Liver (tissue), 9 donors: Measurements from ENCODE around the gene SNRPN. TPM values are rescaled to one million over a fixed set of nuclear protein-coding genes. Genes with fewer than 3 reads are reported as not detected.
"Not testable (repeated sequence)": the region's sequence is repeated elsewhere in the genome, so short reads cannot be mapped to it uniquely, and the experiment has no call there.

Source experiments
- DNase-seq: peaks from one replicate; pipeline ENCODE4 v3.0.0-alpha.2; 2017; ENCODE audit warnings: low spot score
- H3K27ac ChIP-seq, 2 donors: one replicate each; pipeline ENCODE4 v1.7.0; 2013; ENCODE audit warnings: inconsistent platforms in 2 of 2, low read length in 2 of 2, control low read depth in 1 of 2, low read depth in 1 of 2, mild to moderate bottlenecking in 1 of 2
- H3K27me3 ChIP-seq, 4 donors: one replicate each; pipeline versions ENCODE4 v1.6.1 to v1.7.0; 2013; ENCODE audit warnings: low read length in 3 of 4, inconsistent platforms in 1 of 4, mild to moderate bottlenecking in 1 of 4, moderate library complexity in 1 of 4; ENCODE audit not compliant: control insufficient read depth in 4 of 4, insufficient read depth in 4 of 4
- H3K36me3 ChIP-seq, 4 donors: one replicate each; pipeline versions ENCODE4 v1.6.1 to v1.7.0; 2013; ENCODE audit warnings: low read length in 3 of 4, mild to moderate bottlenecking in 3 of 4, low read depth in 1 of 4, moderate library complexity in 1 of 4; ENCODE audit not compliant: control insufficient read depth in 4 of 4, insufficient read depth in 3 of 4
- H3K4me1 ChIP-seq, 4 donors: one replicate each; pipeline versions ENCODE4 v1.6.1 to v1.7.0; 2013; ENCODE audit warnings: low read length in 3 of 4, mild to moderate bottlenecking in 3 of 4, moderate library complexity in 1 of 4; ENCODE audit not compliant: control insufficient read depth in 4 of 4, insufficient read depth in 4 of 4
- H3K4me3 ChIP-seq, 3 donors: one replicate each; pipeline versions ENCODE4 v1.6.1 to v1.7.0; 2013; ENCODE audit warnings: low read length in 3 of 3, control low read depth in 1 of 3, low read depth in 1 of 3, mild to moderate bottlenecking in 1 of 3
- H3K9ac ChIP-seq, 2 donors: one replicate each; pipeline ENCODE4 v1.7.0; 2013; ENCODE audit warnings: low read length in 2 of 2, mild to moderate bottlenecking in 2 of 2, moderate library complexity in 2 of 2, control low read depth in 1 of 2, low read depth in 1 of 2
- H3K9me3 ChIP-seq, 4 donors: one replicate each; pipeline versions ENCODE4 v1.6.1 to v1.7.0; 2013; ENCODE audit warnings: low read length in 3 of 4; ENCODE audit not compliant: control insufficient read depth in 4 of 4
- EGR1 ChIP-seq, 2 donors: IDR thresholded peaks; 2 replicates each; pipeline ENCODE4 v1.6.1; 2016 to 2018; ENCODE audit warnings: antibody characterized with exemption in 2 of 2, low read depth in 2 of 2
- HNF4A ChIP-seq, 2 donors: conservative IDR thresholded peaks; 2 replicates each; pipeline ENCODE4 v1.6.1; 2016; ENCODE audit warnings: antibody characterized with exemption in 2 of 2, mild to moderate bottlenecking in 2 of 2
- JUND ChIP-seq, 2 donors: IDR thresholded peaks; 2 replicates each; pipeline ENCODE4 v1.6.1; 2016; ENCODE audit warnings: antibody characterized with exemption in 2 of 2
- RXRA ChIP-seq, 2 donors: IDR thresholded peaks; 2 replicates each; pipeline ENCODE4 v1.6.1; 2017 to 2018; ENCODE audit warnings: antibody characterized with exemption in 2 of 2, mild to moderate bottlenecking in 1 of 2
- YY1 ChIP-seq: IDR thresholded peaks from 2 replicates; pipeline ENCODE4 v1.6.1; 2016; ENCODE audit warnings: antibody characterized with exemption, mild to moderate bottlenecking
- WGBS: extraction: QIAGEN DNeasy Blood & Tissue Kit; methylation state at CpG from one replicate; pipeline ENCODE4 v1.1.7; 2013; 5-methylcytosine and 5-hydroxymethylcytosine counted together
- polyA plus RNA-seq, 2 donors: library from polyadenylated mRNA; stranded (reverse) in 1 of 2; unstranded in 1 of 2; fragments of 200-250 nt in 1 of 2; fragments of >200 nt in 1 of 2; fragmentation: Nextera tagmentation in 1 of 2; extraction: Ambion mirVana in 1 of 2; gene quantifications; one replicate each; pipeline versions ENCODE4 v1.2.1 to v1.2.3, GENCODE V29; 2013 to 2015
- total RNA-seq, 2 donors: library from RNA; depleted of rRNA; stranded (reverse); fragments of >200 nt; gene quantifications; one replicate each; pipeline ENCODE4 v1.2.3, GENCODE V29; 2014
- TF ChIP-seq, protein P1 (sequence below): IDR thresholded peaks from 2 replicates; pipeline ENCODE4 v1.6.1; 2016; ENCODE audit warnings: antibody characterized with exemption, mild to moderate bottlenecking
- TF ChIP-seq, protein P2 (sequence below): IDR thresholded peaks from 2 replicates; pipeline ENCODE4 v1.6.1; 2016; ENCODE audit warnings: antibody characterized with exemption
- TF ChIP-seq, protein P3 (sequence below): fragments of 150-350 bp; IDR thresholded peaks from 2 replicates; pipeline ENCODE4 v1.5.1; 2017; ENCODE audit warnings: improper control_type of control experiment, low read depth, low read length; ENCODE audit not compliant: missing input control
- TF ChIP-seq, protein P4 (sequence below): IDR thresholded peaks from 2 replicates; pipeline ENCODE4 v1.6.1; 2016; ENCODE audit warnings: antibody characterized with exemption
- donor health status: healthy.
- donor health status: healthy.
- donor health status: healthy.
- donor health status: healthy.
- donor health status: healthy.

Gene SNRPN
- total and polyA plus RNA-seq, 4 donors = 29.9 to 90.7 (median 44.4) TPM

DNA sequence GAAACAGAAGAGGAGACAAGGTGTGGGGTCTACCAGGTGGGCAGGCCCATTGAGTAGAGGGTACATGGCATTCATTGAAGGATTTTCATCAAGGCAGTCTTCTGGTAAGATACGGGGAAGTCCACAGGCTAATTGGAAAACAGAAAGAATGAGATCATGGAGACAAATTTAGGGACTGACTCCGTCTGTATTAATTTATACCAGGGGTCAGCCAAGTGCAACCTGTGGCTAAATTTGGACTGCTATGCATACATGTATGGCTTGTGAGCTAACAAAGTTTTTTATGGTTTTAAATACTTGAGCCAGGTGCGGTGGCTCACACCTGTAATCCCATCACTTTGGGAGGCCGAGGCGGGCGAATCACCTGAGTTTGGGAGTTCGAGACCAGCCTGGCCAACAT is 21.1 kb upstream of the SNRPN start (continued):
- TF ChIP-seq, protein P1, sequence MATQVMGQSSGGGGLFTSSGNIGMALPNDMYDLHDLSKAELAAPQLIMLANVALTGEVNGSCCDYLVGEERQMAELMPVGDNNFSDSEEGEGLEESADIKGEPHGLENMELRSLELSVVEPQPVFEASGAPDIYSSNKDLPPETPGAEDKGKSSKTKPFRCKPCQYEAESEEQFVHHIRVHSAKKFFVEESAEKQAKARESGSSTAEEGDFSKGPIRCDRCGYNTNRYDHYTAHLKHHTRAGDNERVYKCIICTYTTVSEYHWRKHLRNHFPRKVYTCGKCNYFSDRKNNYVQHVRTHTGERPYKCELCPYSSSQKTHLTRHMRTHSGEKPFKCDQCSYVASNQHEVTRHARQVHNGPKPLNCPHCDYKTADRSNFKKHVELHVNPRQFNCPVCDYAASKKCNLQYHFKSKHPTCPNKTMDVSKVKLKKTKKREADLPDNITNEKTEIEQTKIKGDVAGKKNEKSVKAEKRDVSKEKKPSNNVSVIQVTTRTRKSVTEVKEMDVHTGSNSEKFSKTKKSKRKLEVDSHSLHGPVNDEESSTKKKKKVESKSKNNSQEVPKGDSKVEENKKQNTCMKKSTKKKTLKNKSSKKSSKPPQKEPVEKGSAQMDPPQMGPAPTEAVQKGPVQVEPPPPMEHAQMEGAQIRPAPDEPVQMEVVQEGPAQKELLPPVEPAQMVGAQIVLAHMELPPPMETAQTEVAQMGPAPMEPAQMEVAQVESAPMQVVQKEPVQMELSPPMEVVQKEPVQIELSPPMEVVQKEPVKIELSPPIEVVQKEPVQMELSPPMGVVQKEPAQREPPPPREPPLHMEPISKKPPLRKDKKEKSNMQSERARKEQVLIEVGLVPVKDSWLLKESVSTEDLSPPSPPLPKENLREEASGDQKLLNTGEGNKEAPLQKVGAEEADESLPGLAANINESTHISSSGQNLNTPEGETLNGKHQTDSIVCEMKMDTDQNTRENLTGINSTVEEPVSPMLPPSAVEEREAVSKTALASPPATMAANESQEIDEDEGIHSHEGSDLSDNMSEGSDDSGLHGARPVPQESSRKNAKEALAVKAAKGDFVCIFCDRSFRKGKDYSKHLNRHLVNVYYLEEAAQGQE = no peak
- no peak for TF ChIP-seq RXRA (IDR thresholded peaks at IDR 0.05)

DNA sequence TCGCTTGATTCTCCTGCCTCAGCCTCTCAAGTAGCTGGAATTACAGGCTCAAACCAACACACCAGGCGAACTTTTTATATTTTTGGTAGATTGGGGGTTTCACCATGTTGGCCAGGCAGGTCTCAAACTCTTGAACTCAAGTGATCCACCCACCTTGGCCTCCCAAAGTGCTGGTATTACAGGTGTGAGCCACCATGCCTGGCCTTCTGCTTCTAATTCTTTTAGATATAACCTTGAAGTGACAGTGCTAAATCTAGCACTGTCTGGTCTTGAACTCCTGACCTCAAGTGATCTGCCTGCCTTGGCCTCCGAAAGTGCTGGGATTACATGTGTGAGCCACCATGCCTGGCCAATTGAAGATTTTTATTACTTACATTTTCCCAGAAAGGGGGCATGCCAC is 16.6 kb upstream of the SNRPN start:
- H3K27me3 ChIP-seq, H3K4me1 ChIP-seq, H3K9ac ChIP-seq, H3K36me3 ChIP-seq, H3K9me3 ChIP-seq, H3K4me3 ChIP-seq, H3K27ac ChIP-seq, DNase-seq: not testable (repeated sequence)
- WGBS = 76% methylated on average over 3 of the region's 3 CpGs

DNA sequence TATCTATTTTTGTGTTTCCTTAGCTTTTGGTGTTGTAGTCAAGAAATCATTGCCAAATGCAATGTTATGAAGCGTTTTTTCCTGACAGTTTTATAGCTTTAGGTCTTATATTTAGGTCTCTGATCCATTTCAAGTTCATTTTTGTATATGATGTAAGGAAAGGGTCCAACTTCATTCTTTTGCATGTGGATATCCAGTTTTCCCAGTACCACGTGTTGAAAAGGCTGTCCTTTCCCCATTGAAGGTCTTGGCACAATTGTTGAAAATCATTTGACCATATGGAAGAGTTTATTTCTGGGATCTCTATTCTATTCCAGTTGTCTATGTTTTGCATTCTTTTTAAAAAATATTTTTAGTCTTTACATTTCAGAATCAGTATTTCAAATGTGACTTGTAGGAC is 14.6 kb upstream of the SNRPN start:
- Histone ChIP-seq H3K27me3 (no peaks in the 10 kb centered on the region), H3K4me1 (no peaks in the 10 kb centered on the region), H3K36me3 (no peaks in the 10 kb centered on the region), H3K27ac (no peak overlapping the region), H3K9me3 (peaks cover 0 to 3% (median 0%) of the 10 kb centered on the region in 4 donors), H3K9ac (no peak overlapping the region), H3K4me3 (no peak overlapping the region)
- TF ChIP-seq YY1 (no peak), HNF4A (conservative IDR thresholded peaks at IDR 0.05) (no peak)
- TF ChIP-seq, protein P1 = no peak
- 54% methylated on average over 2 of the region's 2 CpGs for WGBS
- no peak for DNase-seq

DNA sequence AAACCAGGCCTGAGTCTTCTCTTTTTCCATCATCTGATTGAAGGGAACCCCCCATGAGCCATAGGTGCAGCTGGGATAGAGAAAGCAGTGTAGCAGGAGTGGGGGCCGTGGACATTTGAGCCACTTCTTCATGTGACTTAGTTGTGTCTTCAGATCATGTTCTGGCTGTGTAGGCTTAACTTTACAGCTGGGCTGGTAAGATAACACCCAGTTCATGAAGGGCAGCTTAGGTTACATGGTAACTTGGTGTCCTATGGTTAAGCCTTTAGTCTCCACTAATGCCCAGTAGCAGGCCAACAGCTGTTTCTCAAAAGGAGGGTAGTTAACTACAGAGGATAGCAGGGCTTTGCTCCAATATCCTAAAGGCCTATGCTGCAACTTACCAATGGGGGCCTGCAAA is 11.4 kb upstream of the SNRPN start:
- DNase-seq = no peak
- Histone ChIP-seq H3K4me1 (no peaks in the 10 kb centered on the region), H3K36me3 (no peaks in the 10 kb centered on the region), H3K4me3 (no peak overlapping the region), H3K27me3 (no peaks in the 10 kb centered on the region), H3K27ac (no peak overlapping the region), H3K9ac (no peak overlapping the region), H3K9me3 (peaks cover 0 to 3% (median 0%) of the 10 kb centered on the region in 4 donors)
- WGBS = 67% methylated on average over 1 of the region's 1 CpG
- TF ChIP-seq, protein P1 = no peak
- TF ChIP-seq YY1 (no peak), HNF4A (conservative IDR thresholded peaks at IDR 0.05) (no peak), JUND (IDR thresholded peaks at IDR 0.05) (no peak), EGR1 (IDR thresholded peaks at IDR 0.05; ENCODE audit: low read depth in 2 of 2) (no peak)
- TF ChIP-seq, protein P2, sequence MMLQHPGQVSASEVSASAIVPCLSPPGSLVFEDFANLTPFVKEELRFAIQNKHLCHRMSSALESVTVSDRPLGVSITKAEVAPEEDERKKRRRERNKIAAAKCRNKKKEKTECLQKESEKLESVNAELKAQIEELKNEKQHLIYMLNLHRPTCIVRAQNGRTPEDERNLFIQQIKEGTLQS = no peak
- TF ChIP-seq, protein P3, sequence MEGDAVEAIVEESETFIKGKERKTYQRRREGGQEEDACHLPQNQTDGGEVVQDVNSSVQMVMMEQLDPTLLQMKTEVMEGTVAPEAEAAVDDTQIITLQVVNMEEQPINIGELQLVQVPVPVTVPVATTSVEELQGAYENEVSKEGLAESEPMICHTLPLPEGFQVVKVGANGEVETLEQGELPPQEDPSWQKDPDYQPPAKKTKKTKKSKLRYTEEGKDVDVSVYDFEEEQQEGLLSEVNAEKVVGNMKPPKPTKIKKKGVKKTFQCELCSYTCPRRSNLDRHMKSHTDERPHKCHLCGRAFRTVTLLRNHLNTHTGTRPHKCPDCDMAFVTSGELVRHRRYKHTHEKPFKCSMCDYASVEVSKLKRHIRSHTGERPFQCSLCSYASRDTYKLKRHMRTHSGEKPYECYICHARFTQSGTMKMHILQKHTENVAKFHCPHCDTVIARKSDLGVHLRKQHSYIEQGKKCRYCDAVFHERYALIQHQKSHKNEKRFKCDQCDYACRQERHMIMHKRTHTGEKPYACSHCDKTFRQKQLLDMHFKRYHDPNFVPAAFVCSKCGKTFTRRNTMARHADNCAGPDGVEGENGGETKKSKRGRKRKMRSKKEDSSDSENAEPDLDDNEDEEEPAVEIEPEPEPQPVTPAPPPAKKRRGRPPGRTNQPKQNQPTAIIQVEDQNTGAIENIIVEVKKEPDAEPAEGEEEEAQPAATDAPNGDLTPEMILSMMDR = no peak
- TF ChIP-seq, protein P4, sequence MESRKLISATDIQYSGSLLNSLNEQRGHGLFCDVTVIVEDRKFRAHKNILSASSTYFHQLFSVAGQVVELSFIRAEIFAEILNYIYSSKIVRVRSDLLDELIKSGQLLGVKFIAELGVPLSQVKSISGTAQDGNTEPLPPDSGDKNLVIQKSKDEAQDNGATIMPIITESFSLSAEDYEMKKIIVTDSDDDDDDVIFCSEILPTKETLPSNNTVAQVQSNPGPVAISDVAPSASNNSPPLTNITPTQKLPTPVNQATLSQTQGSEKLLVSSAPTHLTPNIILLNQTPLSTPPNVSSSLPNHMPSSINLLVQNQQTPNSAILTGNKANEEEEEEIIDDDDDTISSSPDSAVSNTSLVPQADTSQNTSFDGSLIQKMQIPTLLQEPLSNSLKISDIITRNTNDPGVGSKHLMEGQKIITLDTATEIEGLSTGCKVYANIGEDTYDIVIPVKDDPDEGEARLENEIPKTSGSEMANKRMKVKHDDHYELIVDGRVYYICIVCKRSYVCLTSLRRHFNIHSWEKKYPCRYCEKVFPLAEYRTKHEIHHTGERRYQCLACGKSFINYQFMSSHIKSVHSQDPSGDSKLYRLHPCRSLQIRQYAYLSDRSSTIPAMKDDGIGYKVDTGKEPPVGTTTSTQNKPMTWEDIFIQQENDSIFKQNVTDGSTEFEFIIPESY = no peak
